GM12878 (cell line): Measurements from ENCODE around the gene LRRFIP2. TPM values are rescaled to one million over a fixed set of nuclear protein-coding genes. Genes with fewer than 3 reads are reported as not detected.

Experiments
- ATAC-seq: fragments of 200-7000 bp; cut with Tn5 transposase; 3 replicates; pipeline ENCODE4 v1.9.1; 2020; ENCODE audit warnings: mild to moderate bottlenecking, moderate library complexity
- BruUV-seq: library from RNA; stranded (reverse); fragments of 400-500 nt; replicated peaks from 2 replicates; lab custom pipeline; 2021; lab: Mats Ljungman, UMichigan
- CTCF ChIA-PET: fragments of 300-600 bp; sonication (Branson Sonifier 250); formaldehyde crosslinking; extraction: SDS; loops from one replicate; lab custom pipeline; 2021; ENCODE audit warnings: inconsistent platforms; lab: Yijun Ruan, JAX
- POLR2A ChIA-PET: fragments of 350-600 bp; formaldehyde crosslinking; extraction: SDS; loops from one replicate; lab custom pipeline; 2021; ENCODE audit warnings: inconsistent platforms; lab: Charles Lee
- RAD21 ChIA-PET: fragments of 300-600 bp; sonication (Branson Sonifier 250); formaldehyde crosslinking; loops from one replicate; lab custom pipeline; 2023; ENCODE audit warnings: antibody characterized with exemption; ENCODE audit not compliant: unreplicated experiment; lab: Charles Lee
- SMC1A ChIA-PET: fragments of 300-600 bp; sonication (Branson Sonifier 250); formaldehyde crosslinking; loops from one replicate; lab custom pipeline; 2023; ENCODE audit not compliant: unreplicated experiment, uncharacterized antibody; lab: Charles Lee
- DNase-seq: peaks from one replicate; pipeline ENCODE4 v3.0.0-alpha.2; 2011; ENCODE audit warnings: low read depth, low spot score
- FAIRE-seq: peaks from 3 replicates; lab custom pipeline; 2011; peaks lifted over from hg19 to GRCh38; lab: Jason Lieb, UNC
- H2AFZ ChIP-seq: 2 replicates; pipeline ENCODE4 v1.6.0; 2011; ENCODE audit warnings: low read depth, low read length, control low read depth; ENCODE audit not compliant: control insufficient read depth
- H3K27ac ChIP-seq: 2 replicates; pipeline ENCODE4 v1.5.1; 2011; ENCODE audit warnings: control low read depth; ENCODE audit not compliant: control insufficient read depth, insufficient read depth
- H3K27me3 ChIP-seq, 2 experiments: replicated peaks in 1 of 2; 2 replicates each; pipeline versions ENCODE4 v1.6.0 to v1.6.1; 2011; ENCODE audit warnings: low read length in 1 of 2; ENCODE audit not compliant: control insufficient read depth in 2 of 2, insufficient read depth in 2 of 2
- H3K36me3 ChIP-seq, 2 experiments: 2 replicates each; pipeline ENCODE4 v1.5.1; 2011; ENCODE audit warnings: low read length in 1 of 2; ENCODE audit not compliant: control insufficient read depth in 2 of 2, insufficient read depth in 2 of 2
- H3K4me1 ChIP-seq: 2 replicates; pipeline ENCODE4 v1.6.1; 2011; ENCODE audit warnings: mild to moderate bottlenecking, low read length, moderate library complexity, mixed read lengths; ENCODE audit not compliant: control insufficient read depth, insufficient read depth
- H3K4me2 ChIP-seq: 2 replicates; pipeline ENCODE4 v1.6.0; 2011; ENCODE audit warnings: control low read depth; ENCODE audit not compliant: control insufficient read depth, insufficient read depth
- H3K4me3 ChIP-seq: fragments of 200-600 bp; sonication (generic); 2 replicates; pipeline ENCODE4 v1.5.1; 2016
- H3K79me2 ChIP-seq: 2 replicates; pipeline ENCODE4 v1.6.0; 2011; ENCODE audit warnings: low read length; ENCODE audit not compliant: control insufficient read depth, insufficient read depth
- H3K9ac ChIP-seq: 2 replicates; pipeline ENCODE4 v1.8.0; 2011; ENCODE audit warnings: low read length, control low read depth, mixed read lengths; ENCODE audit not compliant: control insufficient read depth, insufficient read depth
- H3K9me3 ChIP-seq: replicated peaks from 3 replicates; pipeline ENCODE4 v1.5.1; 2011; ENCODE audit warnings: mild to moderate bottlenecking, low read length; ENCODE audit not compliant: control insufficient read depth, insufficient read depth
- H4K20me1 ChIP-seq: 2 replicates; pipeline ENCODE4 v1.6.0; 2011; ENCODE audit not compliant: control insufficient read depth, insufficient read depth
- GATAD2B ChIP-seq: fragments of 450-650 bp; conservative IDR thresholded peaks from 2 replicates; pipeline ENCODE4 v1.6.1; 2017; ENCODE audit warnings: low read depth, mild to moderate bottlenecking, moderate library complexity
- KDM1A ChIP-seq: fragments of 200-600 bp; sonication (generic); IDR thresholded peaks from 2 replicates; pipeline ENCODE4 v1.6.1; 2016; ENCODE audit warnings: borderline replicate concordance
- MEF2B ChIP-seq: fragments of 450-650 bp; IDR thresholded peaks from 2 replicates; pipeline ENCODE4 v1.6.1; 2018; ENCODE audit warnings: mild to moderate bottlenecking, moderate library complexity; ENCODE audit not compliant: partially characterized antibody, poor library complexity, severe bottlenecking
- POLR2A ChIP-seq: IDR thresholded peaks from 2 replicates; pipeline ENCODE4 v1.6.1; 2011; ENCODE audit warnings: low read depth, mild to moderate bottlenecking, low read length
- POU2F2 ChIP-seq: IDR thresholded peaks from 3 replicates; pipeline ENCODE4 v1.6.1; 2011; ENCODE audit warnings: low read depth, mild to moderate bottlenecking, low read length, borderline replicate concordance
- RAD21 ChIP-seq: IDR thresholded peaks from 2 replicates; pipeline ENCODE4 v1.6.1; 2011; ENCODE audit warnings: mild to moderate bottlenecking, low read depth, low read length, moderate library complexity; ENCODE audit not compliant: insufficient read depth
- SUZ12 ChIP-seq: fragments of 200-600 bp; sonication (generic); IDR thresholded peaks from one replicate; pipeline ENCODE4 v1.6.1; 2018; ENCODE audit warnings: antibody characterized with exemption, mild to moderate bottlenecking; ENCODE audit not compliant: unreplicated experiment
- TBL1XR1 ChIP-seq: IDR thresholded peaks from 2 replicates; pipeline ENCODE4 v1.6.1; 2012; ENCODE audit warnings: low read depth, low read length, improper control_type of control experiment
- WGBS: methylation state at CpG from one replicate; pipeline ENCODE4 v1.1.6; 2016; ENCODE audit warnings: low lambda C conversion rate; ENCODE audit not compliant: insufficient replicate concordance, insufficient coverage; ENCODE audit errors: missing lambda C conversion rate; 5-methylcytosine and 5-hydroxymethylcytosine counted together
- in situ Hi-C: fragments of 300-500 bp; cut with MboI; formaldehyde crosslinking; loops from 9 replicates; pipeline ENCODE4 v1.14.3; 2018; ENCODE audit warnings: mixed read lengths
- intact Hi-C: fragments of 100-400 bp; cut with micrococcal nuclease; formaldehyde crosslinking; loops from one replicate; pipeline ENCODE4 v1.14.2; 2022; ENCODE audit not compliant: unreplicated experiment
- polyA plus RNA-seq, 11 experiments: library from polyadenylated mRNA; depleted of rRNA in 4 of 11; unstranded in 6 of 11; stranded (reverse) in 5 of 11; fragments of >200 nt; fragmentation: Nextera tagmentation in 4 of 11; fragmentation: Illumina TruSeq in 1 of 11; extraction: Ambion mirVana in 4 of 11; extraction: Trizol in 1 of 11; gene quantifications; 1 replicate in 1 of 11; 2 replicates in 10 of 11; pipeline versions ENCODE4 v1.2.1 to v1.2.3, GENCODE V29; 2011 to 2016; ENCODE audit warnings: inconsistent platforms in 2 of 11, missing spikeins in 2 of 11, low read depth in 1 of 11
- total RNA-seq, 4 experiments: library from RNA; depleted of rRNA in 3 of 4; stranded (reverse); fragments of >200 nt in 3 of 4; fragmentation: Illumina TruSeq in 1 of 4; extraction: Trizol in 1 of 4; gene quantifications; 2 replicates each; pipeline versions ENCODE4 v1.2.1 to v1.2.3, GENCODE V29; 2013 to 2021
- TF ChIP-seq, protein P1 (sequence below), 3 experiments: IDR thresholded peaks in 2 of 3; conservative IDR thresholded peaks in 1 of 3; 2 replicates each; pipeline ENCODE4 v1.5.1; 2011; ENCODE audit warnings: low read depth in 3 of 3, low read length in 3 of 3, mild to moderate bottlenecking in 3 of 3, control low read depth in 2 of 3, moderate library complexity in 2 of 3, inconsistent platforms in 1 of 3, mixed read lengths in 1 of 3; ENCODE audit not compliant: control insufficient read depth in 2 of 3, insufficient read depth in 1 of 3; ENCODE audit errors: extremely low read depth in 1 of 3

LRRFIP2 gene
- total and polyA plus RNA-seq, 10 of the 15 experiments (the other 5 are each of a cell fraction or from before 2014, with no cell fraction given) = 9.7 to 46.9 (median 38.1) TPM

DNA sequence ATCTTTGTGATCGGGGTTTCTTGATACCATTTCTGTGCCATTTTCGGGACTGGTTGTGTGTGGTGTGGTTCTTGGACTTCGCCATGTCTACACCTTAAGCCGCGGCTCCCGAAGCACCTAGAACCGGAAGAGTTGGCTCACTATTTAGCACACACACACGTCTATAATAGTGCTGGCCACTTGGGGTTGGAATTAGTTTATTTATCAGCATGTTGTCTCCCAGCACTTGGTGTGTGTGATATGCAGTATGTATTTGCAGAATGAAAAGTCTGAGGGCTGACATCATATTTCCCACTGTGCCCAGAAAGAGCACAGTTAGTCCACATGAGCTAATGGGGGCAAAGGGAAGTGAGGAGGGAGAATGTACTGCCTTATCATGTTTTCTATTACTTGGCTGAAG, 157.5 kb downstream of the LRRFIP2 start (continued):
- TF ChIP-seq KDM1A (no peak), RAD21 (no peak)

DNA sequence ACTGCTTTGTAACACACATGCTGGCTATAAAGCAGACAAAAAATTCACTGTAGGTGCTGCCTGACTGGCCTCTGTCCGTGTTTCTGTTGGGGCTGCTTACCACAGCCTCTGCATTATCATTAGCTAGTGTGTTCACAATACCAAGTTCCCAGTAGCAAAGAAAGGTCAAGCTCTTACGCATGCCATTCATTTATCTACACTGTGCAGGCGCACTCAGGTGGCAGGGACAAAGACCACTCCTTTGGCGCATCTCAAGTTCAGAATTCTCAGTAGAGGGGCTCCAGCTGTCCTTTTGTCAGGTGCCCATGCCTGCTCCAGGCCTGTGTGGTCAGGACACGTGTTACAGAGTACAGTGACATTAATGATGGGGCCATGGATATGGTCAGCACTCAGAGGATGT, 158.7 kb downstream of the LRRFIP2 start:
- H4K20me1 ChIP-seq = no peaks in the 10 kb centered on the region
- H3K4me2 ChIP-seq = no peak overlapping the region
- ChIA-PET POLR2A (no interaction called here), CTCF (interaction anchor here (0.6 to 1.4 kb wide), 3 partner anchors 8 to 1055 kb away, joined by 3 to 6 read pairs (median 3); no protein-coding TSS in a partner anchor)
- no peaks in the 10 kb centered on the region for H3K9me3 ChIP-seq
- 90% methylated on average over 5 of the region's 5 CpGs for WGBS
- H3K9ac ChIP-seq = no peak overlapping the region
- no peak for ATAC-seq
- H3K4me1 ChIP-seq = no peaks in the 10 kb centered on the region
- H3K36me3 ChIP-seq = peaks cover 17 to 59% of the 10 kb centered on the region in 2 experiments
- BruUV-seq = no TSS peak
- no peak for FAIRE-seq
- no peak overlapping the region for H3K4me3 ChIP-seq
- no peak for DNase-seq
- intact Hi-C loops = no loop called here
- H3K27me3 ChIP-seq = no peaks in the 10 kb centered on the region
- no peaks in the 10 kb centered on the region for H3K79me2 ChIP-seq
- TF ChIP-seq SUZ12 (no peak), POU2F2 (no peak), GATAD2B (no peak), POLR2A (no peak), MEF2B (no peak), TBL1XR1 (no peak)
- TF ChIP-seq, protein P1, sequence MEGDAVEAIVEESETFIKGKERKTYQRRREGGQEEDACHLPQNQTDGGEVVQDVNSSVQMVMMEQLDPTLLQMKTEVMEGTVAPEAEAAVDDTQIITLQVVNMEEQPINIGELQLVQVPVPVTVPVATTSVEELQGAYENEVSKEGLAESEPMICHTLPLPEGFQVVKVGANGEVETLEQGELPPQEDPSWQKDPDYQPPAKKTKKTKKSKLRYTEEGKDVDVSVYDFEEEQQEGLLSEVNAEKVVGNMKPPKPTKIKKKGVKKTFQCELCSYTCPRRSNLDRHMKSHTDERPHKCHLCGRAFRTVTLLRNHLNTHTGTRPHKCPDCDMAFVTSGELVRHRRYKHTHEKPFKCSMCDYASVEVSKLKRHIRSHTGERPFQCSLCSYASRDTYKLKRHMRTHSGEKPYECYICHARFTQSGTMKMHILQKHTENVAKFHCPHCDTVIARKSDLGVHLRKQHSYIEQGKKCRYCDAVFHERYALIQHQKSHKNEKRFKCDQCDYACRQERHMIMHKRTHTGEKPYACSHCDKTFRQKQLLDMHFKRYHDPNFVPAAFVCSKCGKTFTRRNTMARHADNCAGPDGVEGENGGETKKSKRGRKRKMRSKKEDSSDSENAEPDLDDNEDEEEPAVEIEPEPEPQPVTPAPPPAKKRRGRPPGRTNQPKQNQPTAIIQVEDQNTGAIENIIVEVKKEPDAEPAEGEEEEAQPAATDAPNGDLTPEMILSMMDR (IDR thresholded peaks at IDR 0.05 in 2 of 3, conservative IDR thresholded peaks at IDR 0.05 in 1 of 3; ENCODE audit: control insufficient read depth in 2 of 3, extremely low read depth in 1 of 3, insufficient read depth in 1 of 3, low read depth in 3 of 3, low read length in 3 of 3) = no peak
- TF ChIP-seq, all 136 proteins: peak for 0
- Histone ChIP-seq H3K27ac (no peak overlapping the region), H2AFZ (no peak overlapping the region)
- ChIA-PET RAD21 (no interaction called here), SMC1A (interaction anchor here (0.8 to 0.9 kb wide), 2 partner anchors 10 to 49 kb away, joined by 3 read pairs; no protein-coding TSS in a partner anchor)
- in situ Hi-C loops = no loop called here
